Measurements from ENCODE around the gene ARL10.
A peak's percentile ranks its signal among the peaks of the same experiment; 100 is the strongest.

Gene ARL10

GRCh38 chr5:176388444-176389134 lies 23.3 kb downstream of the ARL10 start, which contains the start of the genes HIGD2A and NOP16:
HIGD2A (plus strand) TSS chr5:176388751; CDS start chr5:176388820, 69 bp downstream.
NOP16 (minus strand) TSS chr5:176388598; CDS start chr5:176388539, 59 bp downstream.
- peak within 1 kb of the TSS; percentile 98 to 99 for H3K9ac ChIP-seq (ENCODE audit: low read depth in 1 of 2, low read length in 2 of 2)
- H3K27me3 ChIP-seq (ENCODE audit: control insufficient read depth in 1 of 2, insufficient read depth in 2 of 2, low read length in 2 of 2), result no peaks in the 10 kb centered on the region
- peak within 1 kb of the TSS; percentile 97 for H3K27ac ChIP-seq (ENCODE audit: low read depth, low read length)
- peak within 1 kb of the TSS; percentile 89 to 99 for H3K4me3 ChIP-seq (ENCODE audit: low read depth in 1 of 2, low read length in 2 of 2)
- H3K9me3 ChIP-seq (ENCODE audit: control insufficient read depth in 1 of 2, low read length in 2 of 2), result no peaks in the 10 kb centered on the region
- H3K4me1 ChIP-seq (ENCODE audit: control insufficient read depth in 1 of 2, insufficient read depth in 2 of 2, low read length in 2 of 2), result peaks cover 16 to 26% of the 10 kb centered on the region in 2 donors
- H3K36me3 ChIP-seq (ENCODE audit: control insufficient read depth in 1 of 2, insufficient read depth in 2 of 2, low read length in 2 of 2), result peaks cover 24 to 51% of the 10 kb centered on the region in 2 donors

- peaks cover 16 to 26% of the 10 kb centered on the region in 2 donors for H3K4me1 ChIP-seq (ENCODE audit: control insufficient read depth in 1 of 2, insufficient read depth in 2 of 2, low read length in 2 of 2)
- H3K9ac ChIP-seq (ENCODE audit: low read depth in 1 of 2, low read length in 2 of 2), result peak overlapping the region; percentile 98 to 99
- no peaks in the 10 kb centered on the region for H3K9me3 ChIP-seq (ENCODE audit: control insufficient read depth in 1 of 2, low read length in 2 of 2)
- no peaks in the 10 kb centered on the region for H3K27me3 ChIP-seq (ENCODE audit: control insufficient read depth in 1 of 2, insufficient read depth in 2 of 2, low read length in 2 of 2)
- H3K27ac ChIP-seq (ENCODE audit: low read depth, low read length), result peak overlapping the region; percentile 97
- H3K36me3 ChIP-seq (ENCODE audit: control insufficient read depth in 1 of 2, insufficient read depth in 2 of 2, low read length in 2 of 2), result peaks cover 18 to 49% of the 10 kb centered on the region in 2 donors
- H3K4me3 ChIP-seq (ENCODE audit: low read depth in 1 of 2, low read length in 2 of 2), result peak overlapping the region; percentile 89 to 99
These were observed 24.1 kb downstream of the ARL10 start for GRCh38 chr5:176389135-176390123.

GRCh38 chr5:176391479-176391878 lies 26.2 kb downstream of the ARL10 start:
- Histone ChIP-seq H3K9ac (ENCODE audit: low read depth in 1 of 2, low read length in 2 of 2) (no peak overlapping the region), H3K4me1 (ENCODE audit: control insufficient read depth in 1 of 2, insufficient read depth in 2 of 2, low read length in 2 of 2) (peaks cover 14 to 25% of the 10 kb centered on the region in 2 donors), H3K4me3 (ENCODE audit: low read depth in 1 of 2, low read length in 2 of 2) (no peak overlapping the region), H3K27me3 (ENCODE audit: control insufficient read depth in 1 of 2, insufficient read depth in 2 of 2, low read length in 2 of 2) (no peaks in the 10 kb centered on the region), H3K27ac (ENCODE audit: low read depth, low read length) (no peak overlapping the region), H3K36me3 (ENCODE audit: control insufficient read depth in 1 of 2, insufficient read depth in 2 of 2, low read length in 2 of 2) (peaks cover 20 to 49% of the 10 kb centered on the region in 2 donors), H3K9me3 (ENCODE audit: control insufficient read depth in 1 of 2, low read length in 2 of 2) (no peaks in the 10 kb centered on the region)

- Histone ChIP-seq H3K27me3 (ENCODE audit: control insufficient read depth in 1 of 2, insufficient read depth in 2 of 2, low read length in 2 of 2) (no peaks in the 10 kb centered on the region), H3K36me3 (ENCODE audit: control insufficient read depth in 1 of 2, insufficient read depth in 2 of 2, low read length in 2 of 2) (peaks cover 20 to 54% of the 10 kb centered on the region in 2 donors), H3K4me1 (ENCODE audit: control insufficient read depth in 1 of 2, insufficient read depth in 2 of 2, low read length in 2 of 2) (peaks cover 9 to 22% of the 10 kb centered on the region in 2 donors), H3K4me3 (ENCODE audit: low read depth in 1 of 2, low read length in 2 of 2) (no peak overlapping the region), H3K9me3 (ENCODE audit: control insufficient read depth in 1 of 2, low read length in 2 of 2) (no peaks in the 10 kb centered on the region), H3K27ac (ENCODE audit: low read depth, low read length) (no peak overlapping the region), H3K9ac (ENCODE audit: low read depth in 1 of 2, low read length in 2 of 2) (no peak overlapping the region)
These were observed 26.7 kb downstream of the ARL10 start for GRCh38 chr5:176391999-176392398.

GRCh38 chr5:176392526-176392925 lies 27.2 kb downstream of the ARL10 start:
- Histone ChIP-seq H3K36me3 (ENCODE audit: control insufficient read depth in 1 of 2, insufficient read depth in 2 of 2, low read length in 2 of 2) (peaks cover 20 to 57% of the 10 kb centered on the region in 2 donors), H3K4me3 (ENCODE audit: low read depth in 1 of 2, low read length in 2 of 2) (no peak overlapping the region), H3K4me1 (ENCODE audit: control insufficient read depth in 1 of 2, insufficient read depth in 2 of 2, low read length in 2 of 2) (peaks cover 4 to 17% of the 10 kb centered on the region in 2 donors), H3K9ac (ENCODE audit: low read depth in 1 of 2, low read length in 2 of 2) (no peak overlapping the region), H3K27me3 (ENCODE audit: control insufficient read depth in 1 of 2, insufficient read depth in 2 of 2, low read length in 2 of 2) (no peaks in the 10 kb centered on the region), H3K9me3 (ENCODE audit: control insufficient read depth in 1 of 2, low read length in 2 of 2) (no peaks in the 10 kb centered on the region), H3K27ac (ENCODE audit: low read depth, low read length) (no peak overlapping the region)

- no peaks in the 10 kb centered on the region for H3K27me3 ChIP-seq (ENCODE audit: control insufficient read depth in 1 of 2, insufficient read depth in 2 of 2, low read length in 2 of 2)
- H3K27ac ChIP-seq (ENCODE audit: low read depth, low read length), result no peak overlapping the region
- peaks cover 0 to 10% of the 10 kb centered on the region in 2 donors for H3K4me1 ChIP-seq (ENCODE audit: control insufficient read depth in 1 of 2, insufficient read depth in 2 of 2, low read length in 2 of 2)
- H3K36me3 ChIP-seq (ENCODE audit: control insufficient read depth in 1 of 2, insufficient read depth in 2 of 2, low read length in 2 of 2), result peaks cover 20 to 63% of the 10 kb centered on the region in 2 donors
- no peaks in the 10 kb centered on the region for H3K9me3 ChIP-seq (ENCODE audit: control insufficient read depth in 1 of 2, low read length in 2 of 2)
- no peak overlapping the region for H3K4me3 ChIP-seq (ENCODE audit: low read depth in 1 of 2, low read length in 2 of 2)
- no peak overlapping the region for H3K9ac ChIP-seq (ENCODE audit: low read depth in 1 of 2, low read length in 2 of 2)
These were observed 28.8 kb downstream of the ARL10 start for GRCh38 chr5:176394096-176394495.

- H3K9ac ChIP-seq (ENCODE audit: low read depth in 1 of 2, low read length in 2 of 2), result no peak overlapping the region
- no peaks in the 10 kb centered on the region for H3K27me3 ChIP-seq (ENCODE audit: control insufficient read depth in 1 of 2, insufficient read depth in 2 of 2, low read length in 2 of 2)
- H3K36me3 ChIP-seq (ENCODE audit: control insufficient read depth in 1 of 2, insufficient read depth in 2 of 2, low read length in 2 of 2), result peaks cover 20 to 63% of the 10 kb centered on the region in 2 donors
- no peaks in the 10 kb centered on the region for H3K9me3 ChIP-seq (ENCODE audit: control insufficient read depth in 1 of 2, low read length in 2 of 2)
- no peak overlapping the region for H3K4me3 ChIP-seq (ENCODE audit: low read depth in 1 of 2, low read length in 2 of 2)
- no peak overlapping the region for H3K27ac ChIP-seq (ENCODE audit: low read depth, low read length)
- H3K4me1 ChIP-seq (ENCODE audit: control insufficient read depth in 1 of 2, insufficient read depth in 2 of 2, low read length in 2 of 2), result peaks cover 1 to 6% of the 10 kb centered on the region in 2 donors
These were observed 29.8 kb downstream of the ARL10 start for GRCh38 chr5:176394881-176395675.

GRCh38 chr5:176396330-176396729 lies 31.0 kb downstream of the ARL10 start:
- H3K36me3 ChIP-seq (ENCODE audit: control insufficient read depth in 1 of 2, insufficient read depth in 2 of 2, low read length in 2 of 2), result peaks cover 16 to 56% of the 10 kb centered on the region in 2 donors
- no peak overlapping the region for H3K27ac ChIP-seq (ENCODE audit: low read depth, low read length)
- H3K9ac ChIP-seq (ENCODE audit: low read depth in 1 of 2, low read length in 2 of 2), result no peak overlapping the region
- H3K27me3 ChIP-seq (ENCODE audit: control insufficient read depth in 1 of 2, insufficient read depth in 2 of 2, low read length in 2 of 2), result no peaks in the 10 kb centered on the region
- no peak overlapping the region for H3K4me3 ChIP-seq (ENCODE audit: low read depth in 1 of 2, low read length in 2 of 2)
- no peaks in the 10 kb centered on the region for H3K9me3 ChIP-seq (ENCODE audit: control insufficient read depth in 1 of 2, low read length in 2 of 2)
- H3K4me1 ChIP-seq (ENCODE audit: control insufficient read depth in 1 of 2, insufficient read depth in 2 of 2, low read length in 2 of 2), result peaks cover 14% of the 10 kb centered on the region in 2 donors

GRCh38 chr5:176397736-176398420 lies 32.6 kb downstream of the ARL10 start:
- Histone ChIP-seq H3K4me3 (ENCODE audit: low read depth in 1 of 2, low read length in 2 of 2) (no peak overlapping the region), H3K9ac (ENCODE audit: low read depth in 1 of 2, low read length in 2 of 2) (no peak overlapping the region), H3K9me3 (ENCODE audit: control insufficient read depth in 1 of 2, low read length in 2 of 2) (no peaks in the 10 kb centered on the region), H3K27ac (ENCODE audit: low read depth, low read length) (no peak overlapping the region), H3K4me1 (ENCODE audit: control insufficient read depth in 1 of 2, insufficient read depth in 2 of 2, low read length in 2 of 2) (peaks cover 24 to 28% of the 10 kb centered on the region in 2 donors), H3K36me3 (ENCODE audit: control insufficient read depth in 1 of 2, insufficient read depth in 2 of 2, low read length in 2 of 2) (peaks cover 12 to 40% of the 10 kb centered on the region in 2 donors), H3K27me3 (ENCODE audit: control insufficient read depth in 1 of 2, insufficient read depth in 2 of 2, low read length in 2 of 2) (no peaks in the 10 kb centered on the region)

Data from duodenal mucosa (tissue), 2 donors.